ENCODE data around the gene CEP112. TPM values are rescaled to one million over a fixed set of nuclear protein-coding genes. Genes with fewer than 3 reads are reported as not detected.

CEP112 gene
- total RNA-seq, 1 donor from 2014 or later = 9.7 TPM

- H4K20me1 ChIP-seq (ENCODE audit: low read depth) = no peaks in the 10 kb centered on the region
- Mint-ChIP-seq H3K4me3 (no peak overlapping the region), H3K36me3 (peaks cover 2% of the 10 kb centered on the region), H3K9me3 (peaks cover 12% of the 10 kb centered on the region), H3K27ac (no peak overlapping the region), H3K4me1 (no peaks in the 10 kb centered on the region), H3K27me3 (ENCODE audit: insufficient read depth, low read depth) (no peaks in the 10 kb centered on the region)
- H3K9me3 ChIP-seq (ENCODE audit: low read depth) = no peaks in the 10 kb centered on the region
- no peaks in the 10 kb centered on the region for H3K4me1 ChIP-seq
- no peaks in the 10 kb centered on the region for H3K36me3 ChIP-seq
- no peaks in the 10 kb centered on the region for H3F3A ChIP-seq (ENCODE audit: low read depth)
- H3K4me2 ChIP-seq = no peak overlapping the region
- no peaks in the 10 kb centered on the region for H3K27me3 ChIP-seq
- H3K9ac ChIP-seq = no peak overlapping the region
- H3K27ac ChIP-seq = no peak overlapping the region
- no peak for DNase-seq (ENCODE audit: low spot score)
- no peak overlapping the region for H2AFZ ChIP-seq (replicated peaks)
- TF ChIP-seq EZH2 (IDR thresholded peaks at IDR 0.05) (no peak), EZH2phosphoT487 (IDR thresholded peaks at IDR 0.05) (no peak), CTCF (IDR thresholded peaks at IDR 0.05) (no peak)
- H3K4me3 ChIP-seq = no peak overlapping the region
- no peaks in the 10 kb centered on the region for H3K79me2 ChIP-seq (ENCODE audit: low read depth)
Observed at GRCh38 chr17:65763786-65764185, 428.1 kb downstream of the CEP112 start.

GRCh38 chr17:65762973-65763372 lies 429.0 kb downstream of the CEP112 start:
- H3K9ac ChIP-seq = no peak overlapping the region
- Mint-ChIP-seq H3K9me3 (peaks cover 12% of the 10 kb centered on the region), H3K27ac (no peak overlapping the region)

GRCh38 chr17:65759532-65759931 lies 432.4 kb downstream of the CEP112 start:
- no peak for DNase-seq (ENCODE audit: low spot score)
- no peak overlapping the region for H2AFZ ChIP-seq (replicated peaks)
- no peaks in the 10 kb centered on the region for H3K79me2 ChIP-seq (ENCODE audit: low read depth)
- Mint-ChIP-seq H3K4me1 (no peaks in the 10 kb centered on the region), H3K27me3 (ENCODE audit: insufficient read depth, low read depth) (no peaks in the 10 kb centered on the region), H3K9me3 (peaks cover 2% of the 10 kb centered on the region), H3K4me3 (no peak overlapping the region), H3K36me3 (peaks cover 4% of the 10 kb centered on the region), H3K27ac (no peak overlapping the region)
- TF ChIP-seq EZH2 (IDR thresholded peaks at IDR 0.05) (no peak), EZH2phosphoT487 (IDR thresholded peaks at IDR 0.05) (no peak)
- H3K27me3 ChIP-seq = no peaks in the 10 kb centered on the region
- no peak overlapping the region for H3K4me3 ChIP-seq
- H3K9me3 ChIP-seq (ENCODE audit: low read depth) = no peaks in the 10 kb centered on the region
- no peak overlapping the region for H3K9ac ChIP-seq
- no peaks in the 10 kb centered on the region for H3F3A ChIP-seq (ENCODE audit: low read depth)
- H3K4me1 ChIP-seq = no peaks in the 10 kb centered on the region
- no peak overlapping the region for H3K4me2 ChIP-seq
- H3K36me3 ChIP-seq = no peaks in the 10 kb centered on the region
- H3K27ac ChIP-seq = no peak overlapping the region
- H4K20me1 ChIP-seq (ENCODE audit: low read depth) = no peaks in the 10 kb centered on the region

More at GRCh38 chr17:65762973-65763372, 429.0 kb downstream of the CEP112 start:
- Mint-ChIP-seq H3K27me3 (ENCODE audit: insufficient read depth, low read depth) (no peaks in the 10 kb centered on the region), H3K36me3 (peaks cover 2% of the 10 kb centered on the region), H3K4me3 (no peak overlapping the region), H3K4me1 (no peaks in the 10 kb centered on the region)
- Histone ChIP-seq H3K36me3 (no peaks in the 10 kb centered on the region), H3K79me2 (ENCODE audit: low read depth) (no peaks in the 10 kb centered on the region), H3F3A (ENCODE audit: low read depth) (no peaks in the 10 kb centered on the region), H3K27me3 (no peaks in the 10 kb centered on the region), H3K4me1 (no peaks in the 10 kb centered on the region), H3K27ac (no peak overlapping the region), H3K9me3 (ENCODE audit: low read depth) (no peaks in the 10 kb centered on the region), H2AFZ (replicated peaks) (no peak overlapping the region), H3K4me3 (no peak overlapping the region), H4K20me1 (ENCODE audit: low read depth) (no peaks in the 10 kb centered on the region), H3K4me2 (no peak overlapping the region)
- no peak for TF ChIP-seq EZH2phosphoT487 (IDR thresholded peaks at IDR 0.05)
- TF ChIP-seq EZH2 (IDR thresholded peaks at IDR 0.05) = no peak
- no peak for TF ChIP-seq CTCF (IDR thresholded peaks at IDR 0.05)
- no peak for DNase-seq (ENCODE audit: low spot score)

GRCh38 chr17:65756760-65757159 lies 435.2 kb downstream of the CEP112 start:
- Histone ChIP-seq H3K9me3 (ENCODE audit: low read depth) (no peaks in the 10 kb centered on the region), H4K20me1 (ENCODE audit: low read depth) (no peaks in the 10 kb centered on the region), H3K4me2 (no peak overlapping the region), H3K9ac (no peak overlapping the region), H3K4me3 (no peak overlapping the region), H3K27ac (no peak overlapping the region), H3K79me2 (ENCODE audit: low read depth) (no peaks in the 10 kb centered on the region), H3F3A (ENCODE audit: low read depth) (no peaks in the 10 kb centered on the region), H3K4me1 (no peaks in the 10 kb centered on the region), H2AFZ (replicated peaks) (no peak overlapping the region), H3K27me3 (no peaks in the 10 kb centered on the region), H3K36me3 (no peaks in the 10 kb centered on the region)
- H3K27me3 Mint-ChIP-seq (ENCODE audit: insufficient read depth, low read depth) = peaks cover 2% of the 10 kb centered on the region
- DNase-seq (ENCODE audit: low spot score) = no peak
- no peak overlapping the region for H3K4me3 Mint-ChIP-seq
- no peaks in the 10 kb centered on the region for H3K9me3 Mint-ChIP-seq
- H3K36me3 Mint-ChIP-seq = peaks cover 4% of the 10 kb centered on the region
- TF ChIP-seq EZH2phosphoT487 (IDR thresholded peaks at IDR 0.05) = no peak
- no peak for TF ChIP-seq EZH2 (IDR thresholded peaks at IDR 0.05)
- no peak for TF ChIP-seq CTCF (IDR thresholded peaks at IDR 0.05)
- H3K27ac Mint-ChIP-seq = no peak overlapping the region
- no peaks in the 10 kb centered on the region for H3K4me1 Mint-ChIP-seq

All from neural progenitor cell (in vitro differentiated cells).